Gastrocnemius medialis (tissue), 4 donors: ENCODE results near the gene LRMDA. TPM values are rescaled to one million over a fixed set of nuclear protein-coding genes. Genes with fewer than 3 reads are reported as not detected.

Experiments used
- ATAC-seq, 2 donors: fragments of 150-250 bp; one replicate each; pipeline ENCODE4 v1.9.1; 2016
- DNase-seq, 2 donors: peaks; one replicate each; pipeline ENCODE4 v3.0.0-alpha.2; 2019
- H3K27ac ChIP-seq, 4 donors: fragments of 200-600 bp; sonication (generic); 1 replicate in 1 of 4; 2 replicates in 3 of 4; pipeline ENCODE4 v1.5.1; 2016 to 2018; ENCODE audit warnings: mild to moderate bottlenecking in 2 of 4, moderate library complexity in 1 of 4
- H3K27me3 ChIP-seq, 3 donors: fragments of 200-600 bp; sonication (generic) in 2 of 3; 1 replicate in 1 of 3; 2 replicates in 2 of 3; pipeline versions ENCODE4 v1.5.1 to v1.6.0; 2016 to 2019; ENCODE audit warnings: mild to moderate bottlenecking in 1 of 3, moderate library complexity in 1 of 3
- H3K36me3 ChIP-seq, 2 donors: fragments of 200-600 bp; sonication (generic) in 1 of 2; one replicate each; pipeline ENCODE4 v1.5.1; 2017 to 2018
- H3K4me1 ChIP-seq, 2 donors: fragments of 200-600 bp; sonication (generic) in 1 of 2; one replicate each; pipeline ENCODE4 v1.5.1; 2016 to 2017; ENCODE audit warnings: mild to moderate bottlenecking in 2 of 2
- H3K4me3 ChIP-seq, 4 donors: fragments of 200-600 bp; sonication (generic) in 3 of 4; 1 replicate in 1 of 4; 2 replicates in 3 of 4; pipeline ENCODE4 v1.5.1; 2016 to 2019; ENCODE audit warnings: mild to moderate bottlenecking in 2 of 4
- H3K9me3 ChIP-seq, 3 donors: fragments of 200-600 bp; sonication (generic) in 2 of 3; 1 replicate in 1 of 3; 2 replicates in 2 of 3; pipeline ENCODE4 v1.5.1; 2016 to 2019
- CTCF ChIP-seq, 5 experiments: fragments of 450-650 bp in 3 of 5; fragments of 200-600 bp in 2 of 5; sonication (generic) in 2 of 5; IDR thresholded peaks in 4 of 5; conservative IDR thresholded peaks in 1 of 5; 1 replicate in 4 of 5; 2 replicates in 1 of 5; pipeline ENCODE4 v1.5.1; 2016 to 2019; ENCODE audit warnings: antibody characterized with exemption in 5 of 5, mild to moderate bottlenecking in 3 of 5, moderate library complexity in 3 of 5
- POLR2A ChIP-seq, 2 donors: fragments of 450-650 bp; IDR thresholded peaks; one replicate each; pipeline ENCODE4 v1.6.1; 2017; ENCODE audit warnings: antibody characterized with exemption in 2 of 2, mild to moderate bottlenecking in 2 of 2, moderate library complexity in 2 of 2
- in situ Hi-C, 4 donors: fragments of 200-750 bp; cut with MboI; loops; one replicate each; pipeline versions ENCODE4 v1.15.0 to v1.8.0; 2017; ENCODE audit warnings: low sequenced_read_pairs in 4 of 4
- intact Hi-C: fragments of 100-400 bp; cut with DNase I; formaldehyde crosslinking; loops from one replicate; pipeline ENCODE4 v1.15.1; 2023; ENCODE audit warnings: low total_unique reads
- total RNA-seq, 4 donors: library from RNA; depleted of rRNA; stranded (reverse); fragments of >200 nt; gene quantifications; one replicate each; pipeline versions ENCODE4 v1.1.0 to v1.2.3, GENCODE V29; 2016

Gene LRMDA
- total RNA-seq, 4 donors from 2014 or later: 0.80 to 4.5 (median 1.4) TPM

GRCh38 chr10:76106611-76107010, 675.2 kb downstream of the LRMDA start:
- DNase-seq: no peak
- no peak overlapping the region for H3K4me3 ChIP-seq
- H3K4me1 ChIP-seq: no peaks in the 10 kb centered on the region
- peaks cover 2 to 14% (median 14%) of the 10 kb centered on the region in 3 donors for H3K27me3 ChIP-seq
- TF ChIP-seq CTCF (IDR thresholded peaks at IDR 0.05 in 4 of 5, conservative IDR thresholded peaks at IDR 0.05 in 1 of 5) (no peak), POLR2A (IDR thresholded peaks at IDR 0.05) (no peak)
- in situ Hi-C loops: no loop called here
- no peaks in the 10 kb centered on the region for H3K9me3 ChIP-seq
- no peak for ATAC-seq
- no peaks in the 10 kb centered on the region for H3K36me3 ChIP-seq
- intact Hi-C loops: no loop called here
- no peak overlapping the region for H3K27ac ChIP-seq

DNA sequence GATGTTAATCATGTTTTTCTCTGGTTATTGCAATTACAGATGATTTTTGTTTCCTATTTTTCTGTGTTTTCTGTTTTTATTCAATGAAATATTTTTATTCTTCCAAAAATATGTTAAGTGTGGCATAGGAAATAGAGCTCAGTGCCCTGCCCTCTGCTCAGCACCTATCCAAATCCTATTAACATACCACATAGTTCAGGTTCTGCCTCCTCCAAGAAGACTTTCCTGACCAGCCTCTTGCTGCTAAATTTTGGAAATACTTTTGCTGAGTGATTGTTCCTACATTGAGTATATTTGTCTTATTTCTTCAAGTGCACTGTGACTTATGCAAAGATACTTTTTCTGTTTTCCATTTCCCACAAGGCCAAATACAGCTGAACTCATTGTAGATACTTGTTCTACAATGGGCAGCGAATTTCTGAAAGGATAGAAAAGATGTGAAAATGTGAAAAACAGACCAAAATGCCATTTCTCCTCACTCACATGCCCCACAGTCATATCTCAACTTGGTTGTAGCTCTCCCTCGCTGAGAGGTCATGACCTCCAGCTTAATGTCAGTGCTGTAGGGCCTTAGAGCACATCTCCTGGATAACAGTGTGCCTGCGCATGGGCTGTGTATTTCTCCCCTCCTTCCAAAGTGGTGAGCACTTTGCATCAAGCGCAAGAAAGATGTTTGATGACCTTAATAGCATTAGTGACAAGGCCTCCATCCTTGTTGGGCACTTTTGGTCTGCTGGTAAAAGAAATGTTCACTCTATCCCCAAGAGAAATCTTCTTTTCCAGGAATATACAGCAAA, 677.3 kb downstream of the LRMDA start:
- Histone ChIP-seq H3K4me3 (no peak overlapping the region), H3K4me1 (peaks cover 0 to 2% of the 10 kb centered on the region in 2 donors), H3K27me3 (peaks cover 12 to 22% (median 20%) of the 10 kb centered on the region in 3 donors), H3K36me3 (no peaks in the 10 kb centered on the region), H3K27ac (no peak overlapping the region), H3K9me3 (no peaks in the 10 kb centered on the region)
- ATAC-seq: no peak
- in situ Hi-C loops: no loop called here
- DNase-seq: no peak
- TF ChIP-seq POLR2A (IDR thresholded peaks at IDR 0.05): no peak
- intact Hi-C loops: no loop called here

DNA sequence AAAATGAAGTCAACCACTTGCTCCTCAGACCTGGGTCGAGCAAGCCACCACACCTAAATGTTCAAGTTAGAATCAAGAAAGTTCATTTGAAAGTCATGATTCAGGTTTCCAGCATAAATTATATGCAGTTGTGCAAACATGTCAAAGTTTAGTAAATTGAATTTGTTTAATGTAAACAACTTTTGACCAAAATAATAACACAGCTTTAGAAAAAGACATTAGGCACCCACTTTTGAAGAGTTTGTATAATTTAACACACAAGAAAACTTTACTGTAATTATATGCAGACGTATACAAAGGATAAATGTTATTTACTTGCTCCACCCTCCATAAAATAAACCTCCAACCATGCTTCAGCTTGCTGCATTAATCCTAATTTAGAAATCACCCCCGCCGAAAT, 680.0 kb downstream of the LRMDA start:
- no peak for DNase-seq
- in situ Hi-C loops (no loop called here), intact Hi-C loops (no loop called here)
- H3K4me1 ChIP-seq: peaks cover 12 to 22% of the 10 kb centered on the region in 2 donors
- TF ChIP-seq CTCF (IDR thresholded peaks at IDR 0.05 in 4 of 5, conservative IDR thresholded peaks at IDR 0.05 in 1 of 5) (no peak), POLR2A (IDR thresholded peaks at IDR 0.05) (no peak)
- H3K27me3 ChIP-seq: peaks cover 12 to 22% (median 20%) of the 10 kb centered on the region in 3 donors
- H3K4me3 ChIP-seq: no peak overlapping the region
- H3K36me3 ChIP-seq: no peaks in the 10 kb centered on the region
- H3K27ac ChIP-seq: no peak overlapping the region
- ATAC-seq: no peak
- H3K9me3 ChIP-seq: no peaks in the 10 kb centered on the region

- H3K4me3 ChIP-seq: no peak overlapping the region
- peaks cover 12 to 22% (median 20%) of the 10 kb centered on the region in 3 donors for H3K27me3 ChIP-seq
- H3K27ac ChIP-seq: no peak overlapping the region
- ATAC-seq (no peak), DNase-seq (no peak)
- H3K9me3 ChIP-seq: no peaks in the 10 kb centered on the region
- in situ Hi-C loops (no loop called here), intact Hi-C loops (no loop called here)
- H3K36me3 ChIP-seq: no peaks in the 10 kb centered on the region
- TF ChIP-seq CTCF (IDR thresholded peaks at IDR 0.05 in 4 of 5, conservative IDR thresholded peaks at IDR 0.05 in 1 of 5) (no peak), POLR2A (IDR thresholded peaks at IDR 0.05) (no peak)
- H3K4me1 ChIP-seq: peaks cover 12 to 22% of the 10 kb centered on the region in 2 donors
Measured at GRCh38 chr10:76111986-76112825, 680.8 kb downstream of the LRMDA start.

DNA sequence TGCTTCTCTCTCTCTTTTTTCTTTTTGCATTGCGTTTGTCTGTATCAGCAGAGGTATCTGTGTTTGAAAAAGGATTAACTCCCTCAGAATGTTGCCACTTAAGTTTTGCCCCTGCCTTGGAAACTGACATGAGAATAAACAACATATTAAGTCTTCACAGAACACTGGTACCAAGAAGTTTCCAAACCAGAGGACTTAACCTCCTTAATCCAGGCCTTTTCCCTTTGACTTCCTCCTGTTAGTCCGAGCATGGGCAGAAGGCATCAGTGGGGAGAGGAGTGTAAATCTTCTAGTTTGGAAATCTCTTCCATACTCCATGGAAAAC, 681.4 kb downstream of the LRMDA start:
- Histone ChIP-seq H3K9me3 (no peaks in the 10 kb centered on the region), H3K36me3 (no peaks in the 10 kb centered on the region), H3K4me3 (no peak overlapping the region), H3K4me1 (peaks cover 12 to 22% of the 10 kb centered on the region in 2 donors), H3K27me3 (peaks cover 12 to 22% (median 20%) of the 10 kb centered on the region in 3 donors), H3K27ac (no peak overlapping the region)
- no peak for TF ChIP-seq CTCF (IDR thresholded peaks at IDR 0.05 in 4 of 5, conservative IDR thresholded peaks at IDR 0.05 in 1 of 5)
- no peak for TF ChIP-seq POLR2A (IDR thresholded peaks at IDR 0.05)
- intact Hi-C loops: no loop called here
- DNase-seq (no peak), ATAC-seq (no peak)
- in situ Hi-C loops: no loop called here
